Type B pancreatic cell (in vitro differentiated cells): ENCODE measurements around the gene DPM2. TPM values are rescaled to one million over a fixed set of nuclear protein-coding genes. Genes with fewer than 3 reads are reported as not detected.
A peak's percentile ranks its signal among the peaks of the same experiment; 100 is the strongest.

ENCODE experiments used
- DNase-seq: peaks from one replicate; pipeline ENCODE4 v3.0.0; 2021; ENCODE audit warnings: mixed read lengths; ENCODE audit not compliant: unreplicated experiment; ENCODE audit errors: extremely low spot score
- H3K27ac Mint-ChIP-seq: 2 replicates; pipeline ENCODE4 v1.8.0; 2021; ENCODE audit warnings: mild to moderate bottlenecking, mixed read lengths
- H3K27me3 Mint-ChIP-seq: 2 replicates; pipeline ENCODE4 v1.8.0; 2021; ENCODE audit warnings: mixed read lengths
- H3K36me3 Mint-ChIP-seq: 2 replicates; pipeline ENCODE4 v1.8.0; 2021; ENCODE audit warnings: mixed read lengths
- H3K4me1 Mint-ChIP-seq: one replicate; pipeline ENCODE4 v1.8.0; 2021; ENCODE audit warnings: mixed read lengths; ENCODE audit not compliant: unreplicated experiment
- H3K4me3 Mint-ChIP-seq: 2 replicates; pipeline ENCODE4 v1.8.0; 2021; ENCODE audit warnings: mild to moderate bottlenecking, mixed read lengths
- H3K9me3 Mint-ChIP-seq: 2 replicates; pipeline ENCODE4 v1.8.0; 2021; ENCODE audit warnings: mixed read lengths
- total RNA-seq: library from RNA; stranded (reverse); gene quantifications from 2 replicates; pipeline ENCODE4 v1.2.1, GENCODE V29; 2021; ENCODE audit warnings: low replicate concordance
- TF ChIP-seq, protein P1 (sequence below): fragments of 200-600 bp; sonication (generic); conservative IDR thresholded peaks from 2 replicates; pipeline ENCODE4 v1.5.0; 2021; ENCODE audit warnings: antibody characterized with exemption, mild to moderate bottlenecking

Gene DPM2
- total RNA-seq, 1 donor from 2014 or later = 41.6 TPM

GRCh38 chr9:127977884-127978647, 40.4 kb upstream of the DPM2 start:
- TF ChIP-seq, protein P1, sequence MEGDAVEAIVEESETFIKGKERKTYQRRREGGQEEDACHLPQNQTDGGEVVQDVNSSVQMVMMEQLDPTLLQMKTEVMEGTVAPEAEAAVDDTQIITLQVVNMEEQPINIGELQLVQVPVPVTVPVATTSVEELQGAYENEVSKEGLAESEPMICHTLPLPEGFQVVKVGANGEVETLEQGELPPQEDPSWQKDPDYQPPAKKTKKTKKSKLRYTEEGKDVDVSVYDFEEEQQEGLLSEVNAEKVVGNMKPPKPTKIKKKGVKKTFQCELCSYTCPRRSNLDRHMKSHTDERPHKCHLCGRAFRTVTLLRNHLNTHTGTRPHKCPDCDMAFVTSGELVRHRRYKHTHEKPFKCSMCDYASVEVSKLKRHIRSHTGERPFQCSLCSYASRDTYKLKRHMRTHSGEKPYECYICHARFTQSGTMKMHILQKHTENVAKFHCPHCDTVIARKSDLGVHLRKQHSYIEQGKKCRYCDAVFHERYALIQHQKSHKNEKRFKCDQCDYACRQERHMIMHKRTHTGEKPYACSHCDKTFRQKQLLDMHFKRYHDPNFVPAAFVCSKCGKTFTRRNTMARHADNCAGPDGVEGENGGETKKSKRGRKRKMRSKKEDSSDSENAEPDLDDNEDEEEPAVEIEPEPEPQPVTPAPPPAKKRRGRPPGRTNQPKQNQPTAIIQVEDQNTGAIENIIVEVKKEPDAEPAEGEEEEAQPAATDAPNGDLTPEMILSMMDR = peak; percentile 26
- Mint-ChIP-seq H3K9me3 (no peaks in the 10 kb centered on the region), H3K27ac (peak overlapping the region; percentile 39), H3K4me3 (peak overlapping the region; percentile 85), H3K4me1 (peaks cover 49% of the 10 kb centered on the region), H3K27me3 (no peaks in the 10 kb centered on the region), H3K36me3 (no peaks in the 10 kb centered on the region)
- no peak for DNase-seq

DNA sequence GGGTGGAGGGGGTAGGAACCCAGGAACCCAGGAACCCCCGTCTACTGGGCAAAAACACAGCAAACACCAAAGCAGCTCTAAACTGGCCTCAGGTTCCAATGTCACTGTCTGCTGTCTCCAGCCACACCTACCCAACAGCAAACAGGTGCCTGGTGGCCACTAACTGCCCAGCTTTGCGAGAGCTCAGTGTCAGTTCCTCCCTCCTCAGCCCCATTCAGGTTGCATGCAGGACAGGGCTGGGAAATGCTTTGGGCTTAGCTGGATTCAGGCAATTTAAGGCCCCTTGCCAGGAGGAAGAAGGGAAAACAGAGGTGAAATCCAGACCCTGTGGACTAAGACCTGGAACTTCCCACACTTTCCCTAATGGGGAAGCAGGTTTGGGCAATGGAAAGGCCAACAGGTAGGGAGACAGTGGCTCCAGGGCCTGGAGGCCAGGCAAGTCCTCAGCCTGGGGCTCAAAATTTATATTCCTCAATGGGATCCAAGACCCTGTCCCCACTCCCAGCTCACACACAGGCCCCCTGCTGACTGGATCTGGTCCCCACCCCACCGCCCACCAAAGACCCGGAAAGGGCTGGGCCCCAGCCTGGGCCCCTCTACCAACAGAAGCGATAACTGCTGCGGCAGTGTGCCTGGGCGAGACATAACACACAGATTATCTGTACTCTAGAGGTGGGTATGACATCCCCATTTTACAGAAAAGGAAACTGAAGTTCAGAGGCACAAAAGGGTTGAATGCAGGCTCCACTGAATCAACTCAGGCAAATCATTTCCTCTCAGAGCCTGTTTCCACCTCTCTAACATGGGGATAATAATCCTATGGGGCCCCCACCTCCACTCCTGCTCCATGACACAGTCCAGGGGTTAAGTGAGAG, 39.6 kb upstream of the DPM2 start:
- no peaks in the 10 kb centered on the region for H3K36me3 Mint-ChIP-seq
- H3K27me3 Mint-ChIP-seq = no peaks in the 10 kb centered on the region
- no peaks in the 10 kb centered on the region for H3K9me3 Mint-ChIP-seq
- peak overlapping the region; percentile 39 for H3K27ac Mint-ChIP-seq
- TF ChIP-seq, protein P1 = no peak
- H3K4me1 Mint-ChIP-seq = peaks cover 57% of the 10 kb centered on the region
- H3K4me3 Mint-ChIP-seq = peak overlapping the region; percentile 85
- DNase-seq = no peak

GRCh38 chr9:127976498-127976897, 38.8 kb upstream of the DPM2 start:
- H3K4me1 Mint-ChIP-seq = peaks cover 59% of the 10 kb centered on the region

DNA sequence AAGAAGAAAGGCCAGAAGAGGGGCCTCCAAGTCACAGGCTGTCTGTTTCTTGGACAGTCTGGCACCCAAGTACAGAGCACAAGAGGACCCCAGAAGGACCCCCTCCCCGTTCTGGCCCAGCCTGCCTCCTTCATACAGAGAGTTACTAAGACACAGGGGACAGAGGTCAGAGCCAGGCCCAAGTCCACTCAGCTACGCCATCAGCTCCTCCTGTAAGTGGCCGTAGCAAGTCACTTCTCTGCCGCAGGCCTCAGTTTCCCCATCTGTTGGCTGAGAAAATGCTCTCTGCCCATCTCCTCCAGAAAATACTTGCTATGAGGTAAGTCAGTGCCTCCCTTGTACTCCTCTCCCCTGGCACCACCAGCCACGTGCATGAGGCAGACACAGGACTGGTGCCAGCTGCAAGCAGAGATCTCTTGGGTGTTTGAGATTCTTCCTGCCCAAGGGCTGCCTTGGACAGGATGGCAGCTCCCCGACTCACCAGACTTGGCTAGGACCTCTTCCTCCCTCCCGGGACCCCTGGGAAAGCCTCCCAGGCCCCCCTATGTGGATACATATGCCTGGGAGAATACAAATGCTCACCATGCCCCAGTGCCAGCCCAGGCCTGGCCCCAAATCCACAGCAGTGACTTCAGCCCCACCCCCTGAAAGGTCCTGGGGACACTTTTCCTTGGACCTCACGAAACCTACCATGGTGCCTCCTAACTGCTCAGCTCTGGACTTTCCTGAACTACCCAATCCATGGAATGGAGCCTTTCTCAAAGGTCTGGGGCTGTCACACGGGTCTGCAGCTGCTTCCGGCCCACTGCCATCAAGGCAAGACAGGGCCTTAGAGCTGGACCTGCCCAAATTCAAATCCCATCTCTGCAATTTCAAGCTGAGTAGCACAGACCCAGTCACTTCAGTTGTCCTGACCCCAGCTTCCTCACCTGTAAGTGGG, 38.0 kb upstream of the DPM2 start:
- no peaks in the 10 kb centered on the region for H3K36me3 Mint-ChIP-seq
- H3K27ac Mint-ChIP-seq = peak overlapping the region; percentile 4
- peak overlapping the region; percentile 61 for H3K4me3 Mint-ChIP-seq
- no peaks in the 10 kb centered on the region for H3K9me3 Mint-ChIP-seq
- peaks cover 57% of the 10 kb centered on the region for H3K4me1 Mint-ChIP-seq
- no peak for DNase-seq
- TF ChIP-seq, protein P1 = no peak
- H3K27me3 Mint-ChIP-seq = no peaks in the 10 kb centered on the region

More at GRCh38 chr9:127976498-127976897, 38.8 kb upstream of the DPM2 start:
- H3K27ac Mint-ChIP-seq = peak overlapping the region; percentile 50
- H3K9me3 Mint-ChIP-seq = no peaks in the 10 kb centered on the region
- H3K36me3 Mint-ChIP-seq = no peaks in the 10 kb centered on the region
- TF ChIP-seq, protein P1 = no peak
- peak overlapping the region; percentile 61 for H3K4me3 Mint-ChIP-seq
- DNase-seq = no peak
- no peaks in the 10 kb centered on the region for H3K27me3 Mint-ChIP-seq

- TF ChIP-seq, protein P1 = no peak
- Mint-ChIP-seq H3K4me3 (peak overlapping the region; percentile 43), H3K27me3 (no peaks in the 10 kb centered on the region)
Measured at GRCh38 chr9:127974769-127975261, 37.2 kb upstream of the DPM2 start.

More at GRCh38 chr9:127974769-127975261, 37.2 kb upstream of the DPM2 start:
- no peaks in the 10 kb centered on the region for H3K36me3 Mint-ChIP-seq
- H3K9me3 Mint-ChIP-seq = no peaks in the 10 kb centered on the region
- peaks cover 65% of the 10 kb centered on the region for H3K4me1 Mint-ChIP-seq
- DNase-seq = no peak
- peak overlapping the region; percentile 60 for H3K27ac Mint-ChIP-seq
